Lung (tissue), 12 donors: ENCODE results near the gene SCPEP1. TPM values are rescaled to one million over a fixed set of nuclear protein-coding genes. Genes with fewer than 3 reads are reported as not detected.

ENCODE experiments used
- ATAC-seq: fragments of 200-7000 bp; cut with Tn5 transposase; one replicate; pipeline ENCODE4 v1.9.1; 2020; ENCODE audit warnings: moderate number of reproducible peaks; ENCODE audit not compliant: insufficient read depth, low FRiP score
- DNase-seq, 3 donors: peaks; one replicate each; pipeline ENCODE4 v3.0.0-alpha.2; 2013 to 2017
- H3K27ac ChIP-seq, 2 donors: one replicate each; pipeline ENCODE4 v1.5.1; 2013; ENCODE audit warnings: mild to moderate bottlenecking in 2 of 2, moderate library complexity in 2 of 2, control low read depth in 1 of 2, inconsistent platforms in 1 of 2, low read depth in 1 of 2, low read length in 1 of 2
- H3K27me3 ChIP-seq, 3 donors: one replicate each; pipeline ENCODE4 v1.5.1; 2013; ENCODE audit warnings: low read length in 2 of 3; ENCODE audit not compliant: control insufficient read depth in 3 of 3, insufficient read depth in 3 of 3
- H3K36me3 ChIP-seq, 4 donors: one replicate each; pipeline ENCODE4 v1.5.1; 2013; ENCODE audit warnings: low read length in 4 of 4, mild to moderate bottlenecking in 1 of 4, moderate library complexity in 1 of 4; ENCODE audit not compliant: control insufficient read depth in 4 of 4, insufficient read depth in 4 of 4
- H3K4me1 ChIP-seq, 5 donors: one replicate each; pipeline ENCODE4 v1.5.1; 2013; ENCODE audit warnings: low read length in 5 of 5, mild to moderate bottlenecking in 2 of 5, moderate library complexity in 1 of 5; ENCODE audit not compliant: control insufficient read depth in 5 of 5, insufficient read depth in 5 of 5
- H3K4me3 ChIP-seq: one replicate; pipeline ENCODE4 v1.5.1; 2013; ENCODE audit warnings: mild to moderate bottlenecking, control low read depth, moderate library complexity
- H3K9ac ChIP-seq, 2 donors: one replicate each; pipeline ENCODE4 v1.5.1; 2013; ENCODE audit warnings: low read length in 2 of 2, control low read depth in 1 of 2; ENCODE audit not compliant: insufficient read depth in 1 of 2
- H3K9me3 ChIP-seq, 4 donors: one replicate each; pipeline ENCODE4 v1.5.1; 2013; ENCODE audit warnings: low read length in 3 of 4, mild to moderate bottlenecking in 1 of 4, moderate library complexity in 1 of 4; ENCODE audit not compliant: control insufficient read depth in 4 of 4, insufficient read depth in 3 of 4
- CTCF ChIP-seq: IDR thresholded peaks from 2 replicates; pipeline ENCODE4 v1.5.1; 2012; ENCODE audit warnings: mild to moderate bottlenecking; ENCODE audit errors: control extremely low read depth, extremely low read depth
- whole genome bisulfite sequencing, 2 donors: extraction: QIAGEN DNeasy Blood & Tissue Kit; methylation state at CpG; one replicate each; pipeline ENCODE4 v1.1.7; 2013; 5-methylcytosine and 5-hydroxymethylcytosine counted together
- polyA plus RNA-seq, 2 donors: library from polyadenylated mRNA; stranded (reverse); fragments of 200-250 nt; gene quantifications; one replicate each; pipeline ENCODE4 v1.2.1, GENCODE V29; 2013
- total RNA-seq, 2 donors: library from RNA; depleted of rRNA in 1 of 2; stranded (reverse); fragments of >200 nt in 1 of 2; gene quantifications; one replicate each; pipeline ENCODE4 v1.2.1, GENCODE V29; 2014 to 2021
- donor health status: control.
- donor health status: control.
- donor health status: Bipolar disorder and iron deficiency.
- donor health status: healthy.
- donor health status: DM: yes; HTN: yes; CAD: no.

SCPEP1 gene
- total and polyA plus RNA-seq, 4 donors = 49.5 to 122 (median 91.2) TPM

- Histone ChIP-seq H3K27me3 (no peaks in the 10 kb centered on the region), H3K4me1 (peaks cover 0 to 5% (median 0%) of the 10 kb centered on the region in 5 donors), H3K9ac (no peak overlapping the region), H3K27ac (no peak overlapping the region), H3K36me3 (peaks cover 3 to 38% (median 15%) of the 10 kb centered on the region in 4 donors), H3K9me3 (no peaks in the 10 kb centered on the region), H3K4me3 (no peak overlapping the region)
- no peak for TF ChIP-seq CTCF
- ATAC-seq (no peak), DNase-seq (no peak)
- whole genome bisulfite sequencing, 2 donors = 81 to 87% methylated on average over 1 of the region's 1 CpG
Observed at GRCh38 chr17:56992364-56992763, 14.4 kb downstream of the SCPEP1 start.

DNA sequence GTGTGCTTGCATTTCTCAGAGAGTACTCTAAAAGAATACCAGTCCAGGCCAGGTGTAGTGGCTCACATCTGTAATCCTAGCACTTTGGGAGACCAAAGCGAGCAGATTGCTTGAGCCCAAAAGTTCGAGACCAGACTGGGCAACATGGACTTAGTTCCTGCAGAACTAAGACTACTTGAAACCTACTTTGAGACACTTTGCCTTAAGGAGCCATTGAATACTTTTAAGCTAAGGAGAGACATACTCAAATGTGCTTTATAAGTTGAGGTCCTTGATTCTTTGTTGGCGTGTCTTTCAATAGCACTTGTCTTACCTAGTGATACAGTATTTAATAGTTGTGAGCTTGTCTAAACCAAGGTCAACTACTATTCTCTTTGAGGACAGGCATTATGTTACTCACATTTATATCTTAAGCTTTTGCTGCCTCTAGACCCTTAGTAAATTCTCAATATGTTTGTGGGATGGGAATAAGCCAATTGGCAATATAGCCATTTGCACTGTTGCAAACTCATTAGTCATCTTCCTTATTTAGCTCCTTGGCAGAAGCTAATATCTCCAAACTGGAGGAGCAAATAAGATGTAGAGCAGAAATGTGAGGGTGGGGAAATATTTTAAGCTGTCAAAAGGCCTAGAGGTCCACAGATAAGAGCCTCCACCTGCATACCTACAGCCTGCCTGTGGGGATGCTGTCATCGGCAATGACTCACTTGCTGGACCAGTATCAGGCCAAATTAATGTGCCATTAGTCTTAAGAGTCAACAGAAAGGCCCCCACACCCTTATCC lies 16.3 kb downstream of the SCPEP1 start:
- DNase-seq (no peak), ATAC-seq (peak; percentile 68)
- Histone ChIP-seq H3K4me1 (peaks cover 0 to 5% (median 0%) of the 10 kb centered on the region in 5 donors), H3K4me3 (no peak overlapping the region), H3K9me3 (no peaks in the 10 kb centered on the region), H3K27me3 (no peaks in the 10 kb centered on the region), H3K36me3 (peaks cover 0 to 35% (median 12%) of the 10 kb centered on the region in 4 donors), H3K27ac (no peak overlapping the region), H3K9ac (no peak overlapping the region)
- no peak for TF ChIP-seq CTCF
- 69 to 89% methylated on average over 4 of the region's 4 CpGs for WGBS, 2 donors

GRCh38 chr17:56995766-56996165 lies 17.8 kb downstream of the SCPEP1 start:
- no peak for ATAC-seq
- DNase-seq = peak; percentile 42 to 69 (median 51)
- peaks cover 0 to 35% (median 12%) of the 10 kb centered on the region in 4 donors for H3K36me3 ChIP-seq
- H3K4me3 ChIP-seq = no peak overlapping the region
- H3K9me3 ChIP-seq = no peaks in the 10 kb centered on the region
- H3K4me1 ChIP-seq = peaks cover 0 to 5% (median 0%) of the 10 kb centered on the region in 5 donors
- 89 to 97% methylated on average over 1 of the region's 1 CpG for WGBS, 2 donors
- no peak overlapping the region for H3K9ac ChIP-seq
- H3K27ac ChIP-seq = no peak overlapping the region
- no peak for TF ChIP-seq CTCF
- H3K27me3 ChIP-seq = no peaks in the 10 kb centered on the region
